ENCODE data around the gene TRIM40. TPM values are rescaled to one million over a fixed set of nuclear protein-coding genes. Genes with fewer than 3 reads are reported as not detected.

TRIM40 gene
- total RNA-seq, 1 donor from 2014 or later = not detected

DNA sequence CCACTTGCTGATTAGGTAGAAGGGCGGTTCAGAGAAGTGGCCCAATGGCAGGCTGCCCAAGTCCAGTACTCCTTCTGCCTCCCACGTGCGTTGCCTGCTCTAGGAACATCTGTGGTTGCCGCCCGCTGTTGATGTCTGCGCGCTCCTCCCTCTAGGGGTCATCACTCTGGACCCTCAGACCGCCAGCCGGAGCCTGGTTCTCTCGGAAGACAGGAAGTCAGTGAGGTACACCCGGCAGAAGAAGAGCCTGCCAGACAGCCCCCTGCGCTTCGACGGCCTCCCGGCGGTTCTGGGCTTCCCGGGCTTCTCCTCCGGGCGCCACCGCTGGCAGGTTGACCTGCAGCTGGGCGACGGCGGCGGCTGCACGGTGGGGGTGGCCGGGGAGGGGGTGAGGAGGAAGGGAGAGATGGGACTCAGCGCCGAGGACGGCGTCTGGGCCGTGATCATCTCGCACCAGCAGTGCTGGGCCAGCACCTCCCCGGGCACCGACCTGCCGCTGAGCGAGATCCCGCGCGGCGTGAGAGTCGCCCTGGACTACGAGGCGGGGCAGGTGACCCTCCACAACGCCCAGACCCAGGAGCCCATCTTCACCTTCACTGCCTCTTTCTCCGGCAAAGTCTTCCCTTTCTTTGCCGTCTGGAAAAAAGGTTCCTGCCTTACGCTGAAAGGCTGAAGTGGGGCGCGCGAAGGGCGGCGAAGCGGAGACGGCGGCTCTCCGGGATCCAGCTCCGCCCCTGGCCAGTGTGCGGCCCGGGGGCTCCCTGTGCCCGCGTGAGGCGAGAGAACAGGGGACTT, 35.9 kb downstream of the TRIM40 start:
- TF ChIP-seq, protein P1, sequence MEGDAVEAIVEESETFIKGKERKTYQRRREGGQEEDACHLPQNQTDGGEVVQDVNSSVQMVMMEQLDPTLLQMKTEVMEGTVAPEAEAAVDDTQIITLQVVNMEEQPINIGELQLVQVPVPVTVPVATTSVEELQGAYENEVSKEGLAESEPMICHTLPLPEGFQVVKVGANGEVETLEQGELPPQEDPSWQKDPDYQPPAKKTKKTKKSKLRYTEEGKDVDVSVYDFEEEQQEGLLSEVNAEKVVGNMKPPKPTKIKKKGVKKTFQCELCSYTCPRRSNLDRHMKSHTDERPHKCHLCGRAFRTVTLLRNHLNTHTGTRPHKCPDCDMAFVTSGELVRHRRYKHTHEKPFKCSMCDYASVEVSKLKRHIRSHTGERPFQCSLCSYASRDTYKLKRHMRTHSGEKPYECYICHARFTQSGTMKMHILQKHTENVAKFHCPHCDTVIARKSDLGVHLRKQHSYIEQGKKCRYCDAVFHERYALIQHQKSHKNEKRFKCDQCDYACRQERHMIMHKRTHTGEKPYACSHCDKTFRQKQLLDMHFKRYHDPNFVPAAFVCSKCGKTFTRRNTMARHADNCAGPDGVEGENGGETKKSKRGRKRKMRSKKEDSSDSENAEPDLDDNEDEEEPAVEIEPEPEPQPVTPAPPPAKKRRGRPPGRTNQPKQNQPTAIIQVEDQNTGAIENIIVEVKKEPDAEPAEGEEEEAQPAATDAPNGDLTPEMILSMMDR (IDR thresholded peaks at IDR 0.05) = no peak
- H3K27me3 Mint-ChIP-seq = peaks cover 65% of the 10 kb centered on the region
- peak; percentile 20 for DNase-seq
- intact Hi-C loops (cut with micrococcal nuclease) = loop anchor here (2.0 kb wide), 1 partner anchor 323 kb away; no protein-coding TSS in a partner anchor
- peak; percentile 40 for ATAC-seq (ENCODE audit: low read depth)
- no peak overlapping the region for H3K27ac Mint-ChIP-seq
- ChIA-PET POLR2A (no interaction called here), CTCF (interaction anchor here (1.1 kb wide), 1 partner anchor 41 kb away, joined by 3 read pairs; no protein-coding TSS in a partner anchor)
- H3K4me1 Mint-ChIP-seq = peaks cover 8% of the 10 kb centered on the region
- H3K9me3 Mint-ChIP-seq = no peaks in the 10 kb centered on the region
- H3K36me3 Mint-ChIP-seq (ENCODE audit: low read depth) = no peaks in the 10 kb centered on the region
- H3K4me3 Mint-ChIP-seq = peak overlapping the region; percentile 45

DNA sequence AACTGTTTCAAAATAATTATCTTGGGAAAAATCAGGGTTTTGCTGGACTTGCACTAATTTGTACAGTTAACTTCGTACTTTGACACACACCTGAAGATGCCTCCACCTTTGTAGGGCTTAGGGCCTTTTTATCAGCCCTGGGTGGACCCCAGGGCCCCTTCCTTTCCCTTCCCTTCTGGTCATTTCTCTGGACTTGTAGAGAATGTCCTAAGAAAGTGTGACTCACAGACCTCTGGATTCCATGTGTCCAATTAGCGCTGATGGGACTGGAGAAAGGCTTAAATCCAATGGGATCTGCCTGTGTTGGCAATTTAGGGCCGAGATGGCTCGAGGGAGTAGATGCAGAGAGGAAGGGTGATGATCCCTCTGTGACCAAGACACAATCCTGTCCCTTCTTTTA, 36.7 kb downstream of the TRIM40 start:
- intact Hi-C loops (cut with micrococcal nuclease) = no loop called here
- ChIA-PET CTCF (no interaction called here), POLR2A (no interaction called here)
- Mint-ChIP-seq H3K9me3 (no peaks in the 10 kb centered on the region), H3K27ac (no peak overlapping the region), H3K36me3 (ENCODE audit: low read depth) (no peaks in the 10 kb centered on the region), H3K4me3 (no peak overlapping the region), H3K4me1 (peaks cover 8% of the 10 kb centered on the region), H3K27me3 (peaks cover 67% of the 10 kb centered on the region)
- ATAC-seq (ENCODE audit: low read depth) (no peak), DNase-seq (no peak)
- TF ChIP-seq, protein P1 (IDR thresholded peaks at IDR 0.05) = no peak

DNA sequence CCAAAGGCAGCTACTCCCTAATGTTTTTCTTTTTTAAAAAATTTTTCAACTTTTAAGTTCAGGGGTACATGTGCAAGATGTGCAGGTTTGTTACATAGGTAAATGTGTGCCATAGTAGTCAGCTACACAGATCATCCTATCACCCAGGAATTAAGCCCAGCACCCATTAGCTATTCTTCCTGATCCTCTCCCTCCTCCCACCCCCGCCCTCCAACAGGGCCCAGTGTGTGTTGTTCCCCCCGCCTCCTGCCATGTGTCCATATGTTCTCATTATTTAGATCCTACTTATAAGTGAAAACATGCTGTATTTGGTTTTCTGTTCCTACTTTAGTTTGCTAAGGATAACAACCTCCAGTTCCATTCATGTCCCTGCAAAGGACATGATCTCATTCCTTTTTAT, 39.8 kb downstream of the TRIM40 start:
- TF ChIP-seq, protein P1 (IDR thresholded peaks at IDR 0.05) = no peak
- intact Hi-C loops (cut with micrococcal nuclease) = no loop called here

DNA sequence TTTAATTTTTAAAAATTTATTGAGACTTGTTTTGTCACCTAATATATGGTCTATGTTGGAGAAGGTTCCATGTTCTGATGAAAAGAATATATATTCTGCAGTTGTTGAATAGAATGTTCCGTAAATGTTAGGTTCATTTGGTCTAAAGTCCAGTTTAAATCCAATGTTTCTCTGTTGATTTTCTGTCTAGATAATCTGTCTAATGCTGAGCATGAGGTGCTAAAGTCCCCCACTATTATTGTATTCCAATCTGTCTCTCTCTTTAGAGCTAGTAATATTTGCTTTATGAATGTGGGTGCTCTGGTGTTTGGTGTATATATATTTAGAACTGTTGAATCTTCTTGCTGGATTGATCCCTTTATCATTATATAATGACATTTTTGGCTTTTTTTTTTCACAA, 42.9 kb downstream of the TRIM40 start:
- TF ChIP-seq, protein P1 (IDR thresholded peaks at IDR 0.05) = no peak
- Mint-ChIP-seq H3K4me1 (no peaks in the 10 kb centered on the region), H3K4me3 (no peak overlapping the region), H3K9me3 (peaks cover 8% of the 10 kb centered on the region), H3K27ac (no peak overlapping the region), H3K36me3 (ENCODE audit: low read depth) (no peaks in the 10 kb centered on the region), H3K27me3 (peaks cover 39% of the 10 kb centered on the region)
- no peak for DNase-seq
- ChIA-PET POLR2A (no interaction called here), CTCF (no interaction called here)
- ATAC-seq (ENCODE audit: low read depth) = no peak
- intact Hi-C loops (cut with micrococcal nuclease) = no loop called here

More for the DNA sequence above, 39.8 kb downstream of the TRIM40 start:
- Mint-ChIP-seq H3K4me1 (peaks cover 5% of the 10 kb centered on the region), H3K4me3 (no peak overlapping the region), H3K27ac (no peak overlapping the region), H3K9me3 (peaks cover 8% of the 10 kb centered on the region), H3K36me3 (ENCODE audit: low read depth) (no peaks in the 10 kb centered on the region), H3K27me3 (peaks cover 51% of the 10 kb centered on the region)
- no peak for ATAC-seq (ENCODE audit: low read depth)
- DNase-seq = no peak
- CTCF ChIA-PET = no interaction called here
- POLR2A ChIA-PET = no interaction called here

DNA sequence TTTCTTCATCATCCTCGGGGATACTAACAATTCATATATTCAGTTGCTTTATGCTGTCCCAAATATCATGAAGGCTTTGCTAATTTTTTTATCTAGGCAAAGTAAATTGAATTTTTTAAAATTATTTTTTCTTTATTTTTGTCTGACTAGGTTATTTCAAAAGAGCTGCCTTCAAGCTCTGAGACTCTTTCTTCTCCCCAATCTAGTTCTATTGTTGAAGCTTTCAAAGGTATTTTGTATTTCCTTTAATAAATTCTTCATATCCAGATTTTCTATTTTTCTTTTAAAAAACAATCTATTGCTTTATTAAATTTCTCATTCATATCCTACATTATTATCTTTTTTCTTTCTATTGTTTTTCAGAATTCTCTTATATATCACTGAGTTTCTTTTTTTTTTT, 44.2 kb downstream of the TRIM40 start:
- no peak for ATAC-seq (ENCODE audit: low read depth)
- no peak for DNase-seq
- Mint-ChIP-seq H3K27ac (no peak overlapping the region), H3K4me1 (no peaks in the 10 kb centered on the region), H3K27me3 (peaks cover 32% of the 10 kb centered on the region), H3K9me3 (peaks cover 8% of the 10 kb centered on the region), H3K4me3 (no peak overlapping the region), H3K36me3 (ENCODE audit: low read depth) (peaks cover 11% of the 10 kb centered on the region)
- CTCF ChIA-PET = no interaction called here
- intact Hi-C loops (cut with micrococcal nuclease) = no loop called here
- POLR2A ChIA-PET = interaction anchor here (0.7 kb wide), 1 partner anchor 1314 kb away, joined by 12 read pairs; no protein-coding TSS in a partner anchor
- TF ChIP-seq, protein P1 (IDR thresholded peaks at IDR 0.05) = no peak
